Lower leg skin (tissue), 3 donors: ENCODE measurements around the gene THSD7B.

Experiments used
- CTCF ChIP-seq, 3 donors: fragments of 450-650 bp; IDR thresholded peaks; one replicate each; pipeline ENCODE4 v1.5.1; 2016; ENCODE audit warnings: antibody characterized with exemption in 3 of 3, mild to moderate bottlenecking in 3 of 3, moderate library complexity in 2 of 3
- POLR2A ChIP-seq, 2 donors: fragments of 450-650 bp; IDR thresholded peaks; one replicate each; pipeline ENCODE4 v1.6.1; 2016 to 2017; ENCODE audit warnings: antibody characterized with exemption in 2 of 2, mild to moderate bottlenecking in 1 of 2, moderate library complexity in 1 of 2

GRCh38 chr2:137179542-137179941, 414.2 kb downstream of the THSD7B start:
- no peak for TF ChIP-seq POLR2A (IDR thresholded peaks at IDR 0.05)
- TF ChIP-seq CTCF (IDR thresholded peaks at IDR 0.05): no peak
